ENCODE results near the gene MFNG.

Gene MFNG

DNA sequence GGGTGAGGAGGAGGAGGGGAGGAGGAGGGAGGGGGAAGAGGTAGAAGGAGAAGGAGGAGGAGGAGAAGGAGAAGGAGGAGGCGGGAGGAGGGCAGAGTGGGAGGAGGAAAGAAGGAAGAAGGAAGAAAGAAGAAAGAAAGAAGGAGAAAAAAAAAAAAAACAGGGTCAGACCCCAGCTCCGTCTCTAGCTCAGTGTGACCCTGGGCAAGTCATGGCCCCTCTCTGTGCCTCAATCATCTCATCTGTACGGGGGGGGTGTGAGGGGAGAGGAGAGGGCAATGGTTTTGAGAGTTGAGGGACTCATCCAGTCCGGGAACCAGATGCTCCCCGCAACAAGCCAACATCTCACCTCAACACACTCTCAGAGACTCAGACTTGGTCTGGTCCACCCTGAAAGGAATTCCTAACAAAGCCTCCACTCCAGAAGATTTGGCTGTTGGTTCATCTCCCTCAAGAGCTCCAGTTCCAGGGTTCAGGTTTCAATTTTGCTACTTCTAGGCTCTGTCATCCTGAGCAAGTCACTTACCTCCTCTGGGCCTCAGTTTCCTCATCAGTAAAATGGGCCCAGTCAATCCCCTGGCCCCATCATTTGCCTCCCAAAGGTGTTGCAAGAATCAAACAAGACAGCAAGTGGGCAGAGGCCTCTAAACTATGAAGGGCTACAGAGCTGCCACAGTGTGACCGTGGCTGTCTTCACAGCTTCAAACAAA lies 25.4 kb upstream of the MFNG start:
- no peak for DNase-seq

GRCh38 chr22:37510091-37510490 lies 23.9 kb upstream of the MFNG start:
- no peak for DNase-seq

GRCh38 chr22:37509059-37509860 lies 23.1 kb upstream of the MFNG start:
- DNase-seq, result no peak

DNA sequence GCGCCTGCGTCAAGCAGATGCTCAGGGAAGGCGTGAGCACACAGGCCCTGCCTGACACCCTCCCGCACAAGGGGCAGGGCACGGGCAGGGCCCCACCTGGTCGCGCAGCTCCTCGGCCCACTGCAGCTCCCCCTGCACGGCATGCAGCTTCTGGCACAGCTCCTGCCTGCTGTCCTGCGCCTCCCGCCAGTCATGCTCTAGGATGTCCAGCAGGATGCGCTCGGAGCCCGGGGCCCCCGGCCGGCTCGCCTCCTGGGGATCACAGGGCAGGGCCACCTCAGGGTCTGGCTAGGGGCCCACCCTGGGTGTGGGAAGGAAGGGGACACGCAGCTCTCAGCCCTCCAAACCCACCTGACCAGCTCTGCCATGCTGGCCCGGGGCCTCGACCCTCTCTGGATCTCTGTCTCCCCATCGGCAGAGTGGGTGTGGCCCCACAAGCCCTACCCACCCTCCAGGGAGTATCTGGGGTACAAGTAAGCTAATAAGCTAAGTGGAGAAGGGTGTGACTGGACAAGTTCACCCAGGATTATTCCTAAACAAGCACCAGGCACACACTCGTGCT lies 22.3 kb upstream of the MFNG start:
- DNase-seq, result no peak

DNA sequence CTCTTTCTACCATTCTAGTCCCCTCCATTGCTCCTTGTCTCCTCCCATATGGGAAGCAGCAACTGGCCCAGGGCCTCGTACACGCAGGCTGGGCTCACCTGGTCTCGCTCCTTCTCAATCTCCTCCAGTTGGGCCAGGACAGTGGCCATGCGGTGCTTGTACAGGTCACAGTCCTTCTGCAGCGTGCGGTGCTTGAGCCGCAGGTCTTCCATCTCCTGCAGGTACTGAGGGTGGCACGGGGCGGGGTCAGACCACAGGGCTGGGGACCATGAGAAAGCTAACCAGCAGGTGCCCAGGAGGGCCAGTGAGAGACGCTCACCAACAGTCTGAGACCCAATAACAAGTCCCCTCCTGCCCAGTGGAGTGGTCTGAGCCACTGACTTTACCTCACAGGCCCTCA lies 21.5 kb upstream of the MFNG start:
- DNase-seq, result no peak

- DNase-seq, result no peak
These were observed 19.8 kb upstream of the MFNG start for GRCh38 chr22:37505989-37506388.

- DNase-seq, result no peak
These were observed 19.4 kb upstream of the MFNG start for GRCh38 chr22:37505565-37505964.

DNA sequence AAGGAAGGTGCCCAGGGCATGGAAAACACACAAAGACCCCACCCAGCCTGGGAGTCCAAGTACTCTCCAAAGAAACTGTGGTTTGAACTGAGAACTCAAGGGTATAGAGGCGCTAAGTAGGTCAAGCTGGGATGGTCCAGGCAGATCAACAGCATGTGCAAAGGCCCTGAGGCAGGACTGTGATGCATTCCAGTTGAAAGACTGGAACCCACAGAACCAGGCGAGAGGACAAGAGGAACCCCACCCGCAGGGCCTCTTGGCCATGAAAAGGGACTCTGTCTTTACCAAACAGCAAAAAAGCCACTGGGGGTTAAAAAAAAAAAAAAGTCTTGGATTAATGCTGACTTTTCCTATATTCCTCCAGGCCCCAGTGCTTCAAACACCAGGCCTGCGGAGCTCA lies 18.8 kb upstream of the MFNG start:
- no peak for DNase-seq

DNA sequence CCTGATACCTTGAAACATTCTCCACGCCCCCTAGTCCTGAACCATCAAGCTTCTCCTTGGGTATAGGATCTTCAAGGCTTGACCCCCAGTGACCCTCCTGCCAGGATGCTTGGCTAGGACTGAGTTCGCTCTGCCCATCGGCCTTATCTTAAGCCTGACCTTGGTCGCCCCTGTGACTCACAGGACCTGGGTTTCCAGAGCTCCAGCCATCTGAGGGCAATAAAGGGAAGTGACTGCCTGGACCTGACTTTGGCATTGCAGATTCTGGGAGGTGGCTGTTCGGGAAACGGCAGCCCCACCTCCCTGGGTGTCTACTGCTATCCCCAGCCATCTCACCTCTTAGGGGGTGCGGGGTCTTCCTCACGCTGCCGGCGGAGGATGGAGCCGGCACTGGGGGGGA lies 17.7 kb upstream of the MFNG start:
- no peak for DNase-seq

- no peak for DNase-seq
These were observed 17.0 kb upstream of the MFNG start for GRCh38 chr22:37503183-37503683.

- no peak for DNase-seq
These were observed 16.4 kb upstream of the MFNG start for GRCh38 chr22:37502342-37503182.

GRCh38 chr22:37501610-37502341 lies 15.6 kb upstream of the MFNG start:
- no peak for DNase-seq

- no peak for DNase-seq
These were observed 14.8 kb upstream of the MFNG start for GRCh38 chr22:37500745-37501609.

DNA sequence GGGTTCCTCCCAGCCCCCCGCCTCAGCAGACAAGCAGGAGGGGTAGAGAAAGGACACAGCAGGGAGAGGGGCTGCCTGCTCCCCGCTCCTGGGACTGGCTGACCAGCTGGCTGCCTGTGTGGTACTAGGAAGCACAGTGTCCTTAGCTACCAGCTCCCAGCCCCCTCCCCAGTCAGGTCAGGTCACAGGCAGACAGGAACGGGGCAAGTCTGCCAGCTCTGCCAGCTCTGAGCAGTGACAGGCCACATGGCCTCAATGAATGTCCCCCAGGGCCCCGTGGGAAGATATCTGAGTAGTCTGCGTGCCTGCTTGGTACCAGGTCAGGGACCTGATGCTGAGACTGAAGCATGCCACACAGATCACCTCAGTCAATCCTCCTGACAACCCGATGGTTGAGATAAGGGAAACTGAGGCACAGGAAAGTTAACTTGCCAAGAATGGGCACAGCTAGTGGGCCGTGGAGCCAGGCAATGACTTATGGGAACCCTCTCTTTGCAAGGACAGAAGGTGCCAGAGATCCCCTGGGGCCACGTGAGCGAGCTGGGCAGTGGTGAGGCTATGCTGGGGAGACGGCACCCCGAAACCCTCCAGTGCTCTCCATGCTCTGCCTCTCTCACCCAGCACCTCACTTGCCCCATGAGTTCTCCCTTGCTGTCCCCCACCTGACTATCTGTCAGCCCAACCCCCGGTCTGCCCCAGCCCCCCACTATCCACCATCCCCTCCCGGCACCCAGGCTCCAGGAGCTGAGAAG lies 13.8 kb upstream of the MFNG start:
- DNase-seq, result no peak

GRCh38 chr22:37499027-37499707 lies 13.0 kb upstream of the MFNG start:
- DNase-seq, result no peak

- peak; percentile 74 to 75 for DNase-seq
These were observed 12.2 kb upstream of the MFNG start for GRCh38 chr22:37498289-37498909.

GRCh38 chr22:37497062-37497599 lies 10.9 kb upstream of the MFNG start:
- DNase-seq, result no peak

DNA sequence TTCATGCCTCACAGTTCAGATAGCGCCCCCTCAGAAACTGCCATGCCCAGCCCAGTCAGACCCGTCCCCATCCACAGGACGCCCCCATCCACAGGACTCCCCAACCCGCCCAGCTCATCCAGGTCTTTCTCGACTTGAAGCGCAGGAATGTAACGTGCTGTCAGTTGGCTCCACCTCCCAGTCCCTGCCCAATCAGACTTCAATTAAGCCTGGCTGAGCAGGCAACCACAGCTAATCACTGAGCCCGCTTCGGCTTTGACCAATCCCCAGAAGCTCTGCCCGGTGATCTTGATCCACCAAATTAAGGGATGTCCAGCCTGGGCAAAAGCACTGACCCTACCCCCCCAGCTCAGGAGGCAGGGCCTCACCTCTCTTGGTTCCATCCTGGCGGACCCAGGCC lies 10.5 kb upstream of the MFNG start:
- no peak for DNase-seq

GRCh38 chr22:37493979-37494378 lies 7.8 kb upstream of the MFNG start:
- no peak for DNase-seq
